ENCODE measurements around the gene SLC38A11. TPM values are rescaled to one million over a fixed set of nuclear protein-coding genes. Genes with fewer than 3 reads are reported as not detected.

SLC38A11 gene
- total and polyA plus RNA-seq, 4 donors: 2.2 to 28.9 (median 3.6) TPM

DNA sequence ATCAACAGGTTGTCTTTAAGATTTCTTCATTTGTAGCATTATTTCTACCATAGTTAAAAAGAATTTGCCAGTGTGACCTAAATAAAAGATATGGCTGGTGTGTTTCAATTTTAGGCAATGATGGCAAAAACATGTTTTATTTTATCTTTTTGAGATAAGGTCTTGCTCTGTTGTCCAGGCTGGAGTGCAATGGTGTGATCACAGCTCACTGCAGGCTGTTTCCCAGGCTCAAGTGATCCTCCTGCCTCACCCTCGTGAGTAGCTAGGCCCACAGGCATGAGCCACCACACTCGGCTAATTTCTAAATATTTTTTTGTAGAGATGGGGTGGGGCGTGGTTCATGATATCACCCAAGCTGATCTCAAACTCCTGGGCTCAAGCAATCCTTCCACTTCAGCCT is 66.7 kb downstream of the SLC38A11 start:
- H3K27me3 ChIP-seq (ENCODE audit: control insufficient read depth, insufficient read depth, low read length): no peaks in the 10 kb centered on the region
- no peaks in the 10 kb centered on the region for H3K36me3 ChIP-seq (ENCODE audit: control insufficient read depth, insufficient read depth, low read length)
- no peak overlapping the region for H3K4me3 ChIP-seq (ENCODE audit: low read depth, low read length)
- H3K4me1 ChIP-seq (ENCODE audit: control insufficient read depth, insufficient read depth, low read length): no peaks in the 10 kb centered on the region
- no CpG with 5 or more reads among the region's 3 CpGs for WGBS (ENCODE audit: insufficient coverage)
- no peak for DNase-seq (ENCODE audit: low read depth in 4 of 6, low spot score in 6 of 6)
- no peak overlapping the region for H3K27ac ChIP-seq (ENCODE audit: low read depth, low read length)
- no peaks in the 10 kb centered on the region for H3K9me3 ChIP-seq (ENCODE audit: control insufficient read depth, insufficient read depth, low read length)

DNA sequence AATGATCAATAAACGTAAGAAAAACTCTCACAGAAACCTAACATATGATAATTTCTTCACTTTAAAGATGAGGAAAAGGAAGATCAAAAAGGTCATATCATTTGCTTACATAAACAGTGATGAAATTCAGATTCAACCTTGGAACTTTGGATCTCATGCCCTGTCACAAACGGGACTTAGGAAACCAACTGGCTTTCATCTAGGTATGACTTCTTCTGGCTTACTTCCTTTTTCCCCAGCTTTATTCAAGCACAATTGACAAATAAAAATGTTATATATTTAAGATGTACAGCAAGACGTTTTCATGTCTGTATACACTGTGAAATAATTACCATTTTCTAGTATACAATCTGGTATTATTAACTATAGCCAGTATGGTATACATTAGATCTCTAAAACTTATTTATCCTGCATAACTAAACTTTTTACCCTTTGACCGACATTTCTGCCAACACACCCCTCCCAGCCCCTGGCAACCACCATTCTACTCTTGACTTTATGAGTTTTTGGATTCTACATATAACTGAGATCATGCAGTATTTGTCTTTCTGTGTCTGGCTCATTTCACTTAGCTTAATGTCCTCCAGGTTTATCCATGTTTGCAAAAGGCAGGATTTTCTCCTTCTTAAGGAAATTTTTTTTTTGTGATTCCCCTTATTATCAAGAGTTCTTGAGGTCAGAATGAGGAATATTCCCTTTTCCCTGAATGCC is 67.7 kb downstream of the SLC38A11 start:
- no CpG with 5 or more reads among the region's 4 CpGs for WGBS (ENCODE audit: insufficient coverage)
- no peaks in the 10 kb centered on the region for H3K4me1 ChIP-seq (ENCODE audit: control insufficient read depth, insufficient read depth, low read length)
- H3K9me3 ChIP-seq (ENCODE audit: control insufficient read depth, insufficient read depth, low read length): no peaks in the 10 kb centered on the region
- no peak overlapping the region for H3K4me3 ChIP-seq (ENCODE audit: low read depth, low read length)
- no peaks in the 10 kb centered on the region for H3K27me3 ChIP-seq (ENCODE audit: control insufficient read depth, insufficient read depth, low read length)
- H3K27ac ChIP-seq (ENCODE audit: low read depth, low read length): no peak overlapping the region
- no peaks in the 10 kb centered on the region for H3K36me3 ChIP-seq (ENCODE audit: control insufficient read depth, insufficient read depth, low read length)
- DNase-seq (ENCODE audit: low read depth in 4 of 6, low spot score in 6 of 6): no peak

DNA sequence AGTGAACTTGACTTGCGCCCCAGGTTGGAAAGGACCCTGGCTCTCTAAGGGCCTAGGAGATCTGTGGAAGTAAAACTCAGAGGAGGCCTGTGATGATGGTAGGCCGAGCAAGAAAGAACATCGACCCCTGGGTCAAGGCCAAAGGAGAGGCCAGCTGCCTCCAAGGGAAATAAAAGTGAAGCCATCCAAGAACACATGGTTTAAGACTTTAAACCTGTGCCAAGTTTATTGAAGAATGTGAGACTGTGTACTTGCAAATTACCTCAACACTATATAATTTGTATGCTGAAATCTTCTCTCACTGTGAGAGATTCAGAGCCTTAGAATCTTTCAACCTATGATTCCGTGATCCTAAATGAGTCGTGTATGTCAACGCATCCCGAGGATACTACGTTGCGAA is 73.0 kb downstream of the SLC38A11 start:
- no peaks in the 10 kb centered on the region for H3K36me3 ChIP-seq (ENCODE audit: control insufficient read depth, insufficient read depth, low read length)
- no peaks in the 10 kb centered on the region for H3K9me3 ChIP-seq (ENCODE audit: control insufficient read depth, insufficient read depth, low read length)
- WGBS (ENCODE audit: insufficient coverage): 80% methylated on average over 5 of the region's 9 CpGs
- peak in 1 of 6 donors; percentile 40 for DNase-seq (ENCODE audit: low read depth in 4 of 6, low spot score in 6 of 6)
- H3K27me3 ChIP-seq (ENCODE audit: control insufficient read depth, insufficient read depth, low read length): no peaks in the 10 kb centered on the region
- H3K4me3 ChIP-seq (ENCODE audit: low read depth, low read length): no peak overlapping the region
- H3K27ac ChIP-seq (ENCODE audit: low read depth, low read length): no peak overlapping the region
- no peaks in the 10 kb centered on the region for H3K4me1 ChIP-seq (ENCODE audit: control insufficient read depth, insufficient read depth, low read length)

DNA sequence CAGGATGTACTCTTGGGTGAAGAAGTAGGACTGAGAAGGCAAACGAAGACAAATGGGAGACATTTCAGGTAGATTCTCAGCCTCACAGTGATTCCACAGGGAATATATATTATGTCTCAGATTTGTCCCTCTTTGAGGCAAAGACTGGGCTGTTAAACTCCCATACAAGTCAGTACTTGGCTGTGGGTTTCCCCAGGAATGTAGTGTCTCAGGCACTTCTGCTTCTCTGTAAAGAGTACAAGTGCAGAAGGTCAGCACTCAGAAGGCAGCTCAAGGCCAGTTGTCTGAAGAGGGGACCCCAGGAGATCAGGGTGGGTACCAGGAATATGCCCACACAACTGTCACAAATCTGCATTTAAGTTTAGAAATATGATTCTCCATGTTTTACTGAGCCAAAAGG is 73.8 kb downstream of the SLC38A11 start:
- Histone ChIP-seq H3K27ac (ENCODE audit: low read depth, low read length) (no peak overlapping the region), H3K36me3 (ENCODE audit: control insufficient read depth, insufficient read depth, low read length) (no peaks in the 10 kb centered on the region)
- no peak for DNase-seq (ENCODE audit: low read depth in 4 of 6, low spot score in 6 of 6)

GRCh38 chr2:164879901-164880535 is 75.3 kb downstream of the SLC38A11 start:
- WGBS (ENCODE audit: insufficient coverage): no CpG with 5 or more reads among the region's 2 CpGs
- no peak overlapping the region for H3K4me3 ChIP-seq (ENCODE audit: low read depth, low read length)
- DNase-seq (ENCODE audit: low read depth in 4 of 6, low spot score in 6 of 6): no peak
- no peaks in the 10 kb centered on the region for H3K4me1 ChIP-seq (ENCODE audit: control insufficient read depth, insufficient read depth, low read length)
- no peaks in the 10 kb centered on the region for H3K36me3 ChIP-seq (ENCODE audit: control insufficient read depth, insufficient read depth, low read length)
- H3K27ac ChIP-seq (ENCODE audit: low read depth, low read length): no peak overlapping the region
- no peaks in the 10 kb centered on the region for H3K27me3 ChIP-seq (ENCODE audit: control insufficient read depth, insufficient read depth, low read length)
- H3K9me3 ChIP-seq (ENCODE audit: control insufficient read depth, insufficient read depth, low read length): no peaks in the 10 kb centered on the region

More for the DNA sequence above, 73.8 kb downstream of the SLC38A11 start:
- H3K4me1 ChIP-seq (ENCODE audit: control insufficient read depth, insufficient read depth, low read length): no peaks in the 10 kb centered on the region
- no peaks in the 10 kb centered on the region for H3K9me3 ChIP-seq (ENCODE audit: control insufficient read depth, insufficient read depth, low read length)
- no peak overlapping the region for H3K4me3 ChIP-seq (ENCODE audit: low read depth, low read length)
- WGBS (ENCODE audit: insufficient coverage): no CpG with 5 or more reads among the region's 1 CpG
- H3K27me3 ChIP-seq (ENCODE audit: control insufficient read depth, insufficient read depth, low read length): no peaks in the 10 kb centered on the region

DNA sequence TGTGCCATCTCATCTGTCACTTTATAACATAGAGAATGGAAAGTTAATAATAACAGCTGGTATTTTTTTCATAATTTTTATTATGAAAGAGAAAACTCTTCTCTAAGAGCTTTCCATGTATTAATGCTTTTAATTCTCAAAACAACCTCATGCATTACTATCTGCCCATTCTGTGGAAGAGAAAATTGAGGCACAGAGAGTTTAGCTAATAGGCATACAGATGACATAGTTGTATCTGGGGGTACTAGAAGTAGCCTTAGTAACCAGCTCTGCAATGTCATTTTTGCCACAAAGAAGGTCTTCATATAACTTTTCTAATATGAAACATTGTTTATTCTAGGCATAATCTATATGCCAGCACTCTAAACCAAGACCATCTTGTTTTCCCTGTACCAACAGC is 77.4 kb downstream of the SLC38A11 start:
- Histone ChIP-seq H3K9me3 (ENCODE audit: control insufficient read depth, insufficient read depth, low read length) (no peaks in the 10 kb centered on the region), H3K36me3 (ENCODE audit: control insufficient read depth, insufficient read depth, low read length) (no peaks in the 10 kb centered on the region), H3K27ac (ENCODE audit: low read depth, low read length) (no peak overlapping the region), H3K4me3 (ENCODE audit: low read depth, low read length) (no peak overlapping the region), H3K4me1 (ENCODE audit: control insufficient read depth, insufficient read depth, low read length) (no peaks in the 10 kb centered on the region), H3K27me3 (ENCODE audit: control insufficient read depth, insufficient read depth, low read length) (no peaks in the 10 kb centered on the region)
- DNase-seq (ENCODE audit: low read depth in 4 of 6, low spot score in 6 of 6): no peak

DNA sequence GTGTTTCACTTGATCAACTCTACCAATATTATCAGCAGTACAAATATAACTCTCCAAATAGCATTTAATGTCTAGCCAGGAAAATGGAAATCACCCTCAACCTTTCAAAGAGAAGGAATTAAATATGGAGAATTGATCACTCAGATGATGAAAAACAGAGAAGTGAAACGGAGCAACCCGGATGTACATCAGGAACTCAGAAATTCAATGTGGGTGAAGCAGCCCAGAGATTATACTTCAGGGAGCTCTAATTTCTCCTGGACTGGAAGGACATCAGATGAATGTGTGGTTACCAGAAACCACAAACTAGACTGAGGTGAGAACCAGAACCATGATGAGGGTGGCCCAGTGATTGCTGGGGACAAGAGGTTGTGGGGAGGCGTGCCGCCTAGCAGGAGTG is 78.2 kb downstream of the SLC38A11 start:
- H3K27me3 ChIP-seq (ENCODE audit: control insufficient read depth, insufficient read depth, low read length): no peaks in the 10 kb centered on the region
- H3K4me1 ChIP-seq (ENCODE audit: control insufficient read depth, insufficient read depth, low read length): no peaks in the 10 kb centered on the region
- H3K36me3 ChIP-seq (ENCODE audit: control insufficient read depth, insufficient read depth, low read length): no peaks in the 10 kb centered on the region
- DNase-seq (ENCODE audit: low read depth in 4 of 6, low spot score in 6 of 6): no peak
- H3K9me3 ChIP-seq (ENCODE audit: control insufficient read depth, insufficient read depth, low read length): no peaks in the 10 kb centered on the region
- WGBS (ENCODE audit: insufficient coverage): 95% methylated on average over 2 of the region's 4 CpGs
- no peak overlapping the region for H3K4me3 ChIP-seq (ENCODE audit: low read depth, low read length)
- no peak overlapping the region for H3K27ac ChIP-seq (ENCODE audit: low read depth, low read length)

GRCh38 chr2:164875334-164876205 is 79.8 kb downstream of the SLC38A11 start:
- Histone ChIP-seq H3K36me3 (ENCODE audit: control insufficient read depth, insufficient read depth, low read length) (no peaks in the 10 kb centered on the region), H3K9me3 (ENCODE audit: control insufficient read depth, insufficient read depth, low read length) (no peaks in the 10 kb centered on the region), H3K4me1 (ENCODE audit: control insufficient read depth, insufficient read depth, low read length) (no peaks in the 10 kb centered on the region), H3K27me3 (ENCODE audit: control insufficient read depth, insufficient read depth, low read length) (no peaks in the 10 kb centered on the region), H3K4me3 (ENCODE audit: low read depth, low read length) (no peak overlapping the region), H3K27ac (ENCODE audit: low read depth, low read length) (no peak overlapping the region)
- no peak for DNase-seq (ENCODE audit: low read depth in 4 of 6, low spot score in 6 of 6)
- 100% methylated on average over 7 of the region's 10 CpGs for WGBS (ENCODE audit: insufficient coverage)

GRCh38 chr2:164873210-164873908 is 82.0 kb downstream of the SLC38A11 start:
- Histone ChIP-seq H3K9me3 (ENCODE audit: control insufficient read depth, insufficient read depth, low read length) (no peaks in the 10 kb centered on the region), H3K36me3 (ENCODE audit: control insufficient read depth, insufficient read depth, low read length) (no peaks in the 10 kb centered on the region)
- WGBS (ENCODE audit: insufficient coverage): 67% methylated on average over 4 of the region's 9 CpGs

More at GRCh38 chr2:164873210-164873908, 82.0 kb downstream of the SLC38A11 start:
- Histone ChIP-seq H3K4me3 (ENCODE audit: low read depth, low read length) (no peak overlapping the region), H3K27ac (ENCODE audit: low read depth, low read length) (no peak overlapping the region), H3K27me3 (ENCODE audit: control insufficient read depth, insufficient read depth, low read length) (no peaks in the 10 kb centered on the region), H3K4me1 (ENCODE audit: control insufficient read depth, insufficient read depth, low read length) (no peaks in the 10 kb centered on the region)
- DNase-seq (ENCODE audit: low read depth in 4 of 6, low spot score in 6 of 6): no peak
